Gastroesophageal sphincter (tissue), 4 donors: ENCODE measurements around the gene EFTUD2. TPM values are rescaled to one million over a fixed set of nuclear protein-coding genes. Genes with fewer than 3 reads are reported as not detected.

Experiments used
- ATAC-seq: fragments of 150-250 bp; one replicate; pipeline ENCODE4 v1.9.1; 2016; ENCODE audit warnings: mild to moderate bottlenecking, moderate library complexity
- H3K27ac ChIP-seq, 4 donors: fragments of 200-600 bp; sonication (generic) in 3 of 4; 1 replicate in 3 of 4; 2 replicates in 1 of 4; pipeline ENCODE4 v1.5.1; 2016 to 2019
- H3K27me3 ChIP-seq: fragments of 200-600 bp; sonication (generic); one replicate; pipeline ENCODE4 v1.5.1; 2019
- H3K36me3 ChIP-seq, 2 donors: fragments of 200-600 bp; sonication (generic); one replicate each; pipeline ENCODE4 v1.5.1; 2019; ENCODE audit warnings: control low read depth in 1 of 2
- H3K4me1 ChIP-seq, 3 donors: fragments of 200-600 bp; sonication (generic); 1 replicate in 2 of 3; 2 replicates in 1 of 3; pipeline ENCODE4 v1.5.1; 2016 to 2019; ENCODE audit warnings: control low read depth in 2 of 3
- H3K4me3 ChIP-seq, 2 donors: fragments of 200-600 bp; sonication (generic); one replicate each; pipeline ENCODE4 v1.5.1; 2019; ENCODE audit warnings: mild to moderate bottlenecking in 1 of 2, moderate library complexity in 1 of 2
- H3K9me3 ChIP-seq, 3 donors: fragments of 200-600 bp; sonication (generic); one replicate each; pipeline ENCODE4 v1.5.1; 2017 to 2019; ENCODE audit warnings: control low read depth in 2 of 3
- CTCF ChIP-seq, 4 experiments: fragments of 200-600 bp in 2 of 4; fragments of 450-650 bp in 2 of 4; sonication (generic) in 1 of 4; IDR thresholded peaks; one replicate each; pipeline ENCODE4 v1.5.1; 2017 to 2019; ENCODE audit warnings: antibody characterized with exemption in 4 of 4, mild to moderate bottlenecking in 2 of 4, moderate library complexity in 2 of 4
- EP300 ChIP-seq: sonication (generic); formaldehyde crosslinking; IDR thresholded peaks from one replicate; pipeline ENCODE4 v1.6.1; 2017; ENCODE audit warnings: antibody characterized with exemption, mild to moderate bottlenecking
- POLR2A ChIP-seq, 2 donors: fragments of 450-650 bp; IDR thresholded peaks; one replicate each; pipeline ENCODE4 v1.6.1; 2017; ENCODE audit warnings: antibody characterized with exemption in 2 of 2, mild to moderate bottlenecking in 2 of 2, moderate library complexity in 1 of 2
- POLR2AphosphoS5 ChIP-seq: sonication (generic); formaldehyde crosslinking; IDR thresholded peaks from one replicate; pipeline ENCODE4 v1.6.1; 2017; ENCODE audit warnings: antibody characterized with exemption
- WGBS, 2 donors: methylation state at CpG; one replicate each; pipeline ENCODE4 v1.1.5; 2018; ENCODE audit warnings: low coverage in 1 of 2; 5-methylcytosine and 5-hydroxymethylcytosine counted together
- total RNA-seq, 4 donors: library from RNA; depleted of rRNA; stranded (reverse); fragments of >200 nt; gene quantifications; one replicate each; pipeline ENCODE4 v1.1.0, GENCODE V29; 2016

The EFTUD2 gene
- total RNA-seq, 4 donors from 2014 or later = 45.1 to 71.2 (median 57.8) TPM

GRCh38 chr17:44926821-44927525, 27.7 kb upstream of the EFTUD2 start:
- ATAC-seq = no peak
- TF ChIP-seq EP300 = no peak
- no peak for TF ChIP-seq CTCF (IDR thresholded peaks at IDR 0.05)
- no peak for TF ChIP-seq POLR2AphosphoS5
- TF ChIP-seq POLR2A (IDR thresholded peaks at IDR 0.05) = no peak
- Histone ChIP-seq H3K4me1 (no peaks in the 10 kb centered on the region), H3K4me3 (no peak overlapping the region), H3K27ac (no peak overlapping the region), H3K9me3 (no peaks in the 10 kb centered on the region), H3K36me3 (no peaks in the 10 kb centered on the region), H3K27me3 (no peaks in the 10 kb centered on the region)
- 100% methylated on average over 2 of the region's 15 CpGs; no CpG with 5 or more reads in 1 of the 2 donors for WGBS, 2 donors

GRCh38 chr17:44925731-44926697, 26.8 kb upstream of the EFTUD2 start:
- Histone ChIP-seq H3K4me3 (no peak overlapping the region), H3K36me3 (no peaks in the 10 kb centered on the region), H3K9me3 (no peaks in the 10 kb centered on the region), H3K27me3 (no peaks in the 10 kb centered on the region), H3K4me1 (no peaks in the 10 kb centered on the region), H3K27ac (no peak overlapping the region)
- no peak for ATAC-seq
- TF ChIP-seq EP300 (no peak), POLR2A (IDR thresholded peaks at IDR 0.05) (no peak), POLR2AphosphoS5 (no peak), CTCF (IDR thresholded peaks at IDR 0.05) (no peak)
- WGBS, 2 donors = 79 to 85% methylated on average over 4 to 7 of the region's 18 CpGs

- Histone ChIP-seq H3K36me3 (no peaks in the 10 kb centered on the region), H3K27ac (no peak overlapping the region), H3K9me3 (no peaks in the 10 kb centered on the region), H3K27me3 (no peaks in the 10 kb centered on the region), H3K4me3 (no peak overlapping the region), H3K4me1 (peaks cover 0 to 7% (median 0%) of the 10 kb centered on the region in 3 donors)
- TF ChIP-seq EP300 (no peak), POLR2A (IDR thresholded peaks at IDR 0.05) (no peak), CTCF (IDR thresholded peaks at IDR 0.05) (no peak), POLR2AphosphoS5 (no peak)
- no peak for ATAC-seq
- WGBS, 2 donors = 65 to 80% methylated on average over 4 to 8 of the region's 9 CpGs
Observed at GRCh38 chr17:44924107-44924544, 24.9 kb upstream of the EFTUD2 start.

- WGBS, 2 donors = 89% methylated on average over 5 of the region's 19 CpGs; no CpG with 5 or more reads in 1 of the 2 donors
- H3K36me3 ChIP-seq = no peaks in the 10 kb centered on the region
- no peak for TF ChIP-seq CTCF (IDR thresholded peaks at IDR 0.05)
- no peak for ATAC-seq
- peaks cover 0 to 9% (median 0%) of the 10 kb centered on the region in 3 donors for H3K4me1 ChIP-seq
- no peak overlapping the region for H3K27ac ChIP-seq
- no peak overlapping the region for H3K4me3 ChIP-seq
- H3K9me3 ChIP-seq = no peaks in the 10 kb centered on the region
- no peaks in the 10 kb centered on the region for H3K27me3 ChIP-seq
Observed at GRCh38 chr17:44922746-44923470, 23.7 kb upstream of the EFTUD2 start.
